ENCODE measurements around the gene SULT2B1.
"Not testable (repeated sequence)": the region's sequence is repeated elsewhere in the genome, so short reads cannot be mapped to it uniquely, and the experiment has no call there.

SULT2B1 gene

GRCh38 chr19:48516536-48516935 lies 35.4 kb upstream of the SULT2B1 start:
- FAIRE-seq, result no peak
- no peak for TF ChIP-seq CTCF (IDR thresholded peaks at IDR 0.05; ENCODE audit: insufficient read depth, missing control alignments)

GRCh38 chr19:48518207-48518606 lies 33.8 kb upstream of the SULT2B1 start:
- TF ChIP-seq CTCF (IDR thresholded peaks at IDR 0.05; ENCODE audit: insufficient read depth, missing control alignments), result no peak
- DNase-seq (ENCODE audit: insufficient read length, low spot score) (no peak), FAIRE-seq (no peak)

More at GRCh38 chr19:48516536-48516935, 35.4 kb upstream of the SULT2B1 start:
- DNase-seq (ENCODE audit: insufficient read length, low spot score), result no peak

GRCh38 chr19:48519426-48519825 lies 32.5 kb upstream of the SULT2B1 start:
- not testable (repeated sequence) for FAIRE-seq

GRCh38 chr19:48520134-48520533 lies 31.8 kb upstream of the SULT2B1 start:
- DNase-seq (ENCODE audit: insufficient read length, low spot score) (no peak), FAIRE-seq (no peak)
- TF ChIP-seq CTCF (IDR thresholded peaks at IDR 0.05; ENCODE audit: insufficient read depth, missing control alignments), result no peak

More at GRCh38 chr19:48519426-48519825, 32.5 kb upstream of the SULT2B1 start:
- not testable (repeated sequence) for DNase-seq (ENCODE audit: insufficient read length, low spot score)

- no peak for TF ChIP-seq CTCF (IDR thresholded peaks at IDR 0.05; ENCODE audit: insufficient read depth, missing control alignments)
- FAIRE-seq (no peak), DNase-seq (ENCODE audit: insufficient read length, low spot score) (no peak)
These were observed 27.8 kb upstream of the SULT2B1 start for GRCh38 chr19:48524221-48524620.

GRCh38 chr19:48524732-48525131 lies 27.2 kb upstream of the SULT2B1 start:
- no peak for DNase-seq (ENCODE audit: insufficient read length, low spot score)
- no peak for TF ChIP-seq CTCF (IDR thresholded peaks at IDR 0.05; ENCODE audit: insufficient read depth, missing control alignments)
- FAIRE-seq, result no peak

GRCh38 chr19:48529156-48529555 lies 22.8 kb upstream of the SULT2B1 start:
- TF ChIP-seq CTCF (IDR thresholded peaks at IDR 0.05; ENCODE audit: insufficient read depth, missing control alignments), result no peak
- no peak for FAIRE-seq
- DNase-seq (ENCODE audit: insufficient read length, low spot score), result no peak

Data from D721Med (cell line).